Esophagus muscularis mucosa (tissue), 4 donors: ENCODE results near the gene RASAL2. TPM values are rescaled to one million over a fixed set of nuclear protein-coding genes. Genes with fewer than 3 reads are reported as not detected.
A peak's percentile ranks its signal among the peaks of the same experiment; 100 is the strongest.

Experiments
- DNase-seq: peaks from one replicate; pipeline ENCODE4 v3.0.0-alpha.2; 2017; ENCODE audit errors: extremely low spot score
- H3K27ac ChIP-seq, 4 donors: fragments of 200-600 bp; sonication (generic); replicated peaks in 1 of 4; 1 replicate in 3 of 4; 2 replicates in 1 of 4; pipeline ENCODE4 v1.5.1; 2016 to 2019; ENCODE audit warnings: mild to moderate bottlenecking in 1 of 4
- H3K27me3 ChIP-seq, 4 donors: fragments of 200-600 bp; sonication (generic); one replicate each; pipeline versions ENCODE4 v1.5.1 to v1.6.0; 2016 to 2019
- H3K36me3 ChIP-seq, 4 donors: fragments of 200-600 bp; sonication (generic); one replicate each; pipeline ENCODE4 v1.5.1; 2016 to 2019
- H3K4me1 ChIP-seq, 4 donors: fragments of 200-600 bp; sonication (generic); one replicate each; pipeline ENCODE4 v1.5.1; 2016 to 2019
- H3K4me3 ChIP-seq, 4 donors: fragments of 200-600 bp; sonication (generic); 1 replicate in 2 of 4; 2 replicates in 2 of 4; pipeline ENCODE4 v1.5.1; 2016 to 2019; ENCODE audit warnings: mild to moderate bottlenecking in 4 of 4, moderate library complexity in 1 of 4
- H3K9me3 ChIP-seq, 4 donors: fragments of 200-600 bp; sonication (generic); 1 replicate in 3 of 4; 2 replicates in 1 of 4; pipeline ENCODE4 v1.5.1; 2016 to 2019
- EP300 ChIP-seq: sonication (generic); formaldehyde crosslinking; IDR thresholded peaks from one replicate; pipeline ENCODE4 v1.6.1; 2017; ENCODE audit warnings: antibody characterized with exemption
- POLR2A ChIP-seq: fragments of 450-650 bp; IDR thresholded peaks from one replicate; pipeline ENCODE4 v1.6.1; 2017; ENCODE audit warnings: antibody characterized with exemption, moderate library complexity, mild to moderate bottlenecking, low read depth
- POLR2AphosphoS5 ChIP-seq, 2 donors: sonication (generic); formaldehyde crosslinking; IDR thresholded peaks; one replicate each; pipeline ENCODE4 v1.6.1; 2017; ENCODE audit warnings: antibody characterized with exemption in 2 of 2
- WGBS: methylation state at CpG from one replicate; pipeline ENCODE4 v1.1.5; 2018; 5-methylcytosine and 5-hydroxymethylcytosine counted together
- intact Hi-C: fragments of 100-400 bp; cut with DNase I; formaldehyde crosslinking; loops from one replicate; pipeline ENCODE4 v1.15.1; 2023
- total RNA-seq, 4 donors: library from RNA; depleted of rRNA; stranded (reverse); fragments of >200 nt; gene quantifications; one replicate each; pipeline versions ENCODE4 v1.1.0 to v1.2.1, GENCODE V29; 2016
- TF ChIP-seq, protein P1 (sequence below), 3 experiments: fragments of 200-600 bp in 2 of 3; fragments of 450-650 bp in 1 of 3; sonication (generic) in 2 of 3; IDR thresholded peaks; one replicate each; pipeline ENCODE4 v1.5.1; 2017 to 2019; ENCODE audit warnings: antibody characterized with exemption in 3 of 3, mild to moderate bottlenecking in 2 of 3, moderate library complexity in 1 of 3

Gene RASAL2
- total RNA-seq, 4 donors from 2014 or later: 11.6 to 30.0 (median 22.3) TPM

DNA sequence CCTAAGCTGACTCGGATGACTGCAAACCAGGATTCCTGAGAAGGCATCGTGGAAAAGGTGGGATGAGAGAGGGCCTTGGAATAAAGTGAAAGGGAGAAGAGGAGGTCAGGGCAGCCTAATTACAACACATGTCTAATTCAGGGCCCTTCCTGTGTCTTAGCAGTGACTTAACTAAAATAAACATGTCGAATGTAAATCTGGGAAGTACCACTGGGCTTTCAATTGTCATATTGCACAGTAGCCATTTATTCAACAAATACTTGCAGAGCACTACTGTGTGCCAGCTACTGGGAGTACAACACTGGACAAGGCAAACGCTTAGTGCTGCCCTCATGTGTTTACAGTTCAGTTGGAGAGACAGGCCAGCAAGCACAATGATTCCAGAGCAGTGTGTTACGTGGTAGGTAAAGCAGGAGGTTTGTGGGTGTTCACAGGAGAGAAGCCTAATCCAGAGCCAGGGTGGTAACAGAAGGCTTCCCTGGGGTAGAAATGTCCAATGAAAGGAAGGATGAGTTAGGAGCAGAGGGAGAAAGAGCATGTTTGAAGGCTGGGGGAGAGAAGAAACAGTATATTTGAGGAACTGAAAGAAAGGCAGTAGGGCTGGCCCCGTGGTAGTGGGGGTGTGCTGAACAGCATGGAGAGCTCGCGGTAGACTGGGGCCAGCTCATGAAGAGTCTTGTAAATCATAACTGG lies 38.0 kb upstream of the RASAL2 start:
- Histone ChIP-seq H3K9me3 (no peaks in the 10 kb centered on the region), H3K4me1 (peaks cover 45 to 67% (median 60%) of the 10 kb centered on the region in 4 donors), H3K36me3 (no peaks in the 10 kb centered on the region), H3K27ac (peak overlapping the region; percentile 48 to 67 (median 62)), H3K4me3 (no peak overlapping the region), H3K27me3 (no peaks in the 10 kb centered on the region)
- TF ChIP-seq POLR2A (no peak), EP300 (no peak), POLR2AphosphoS5 (IDR thresholded peaks at IDR 0.05) (no peak)
- TF ChIP-seq, protein P1, sequence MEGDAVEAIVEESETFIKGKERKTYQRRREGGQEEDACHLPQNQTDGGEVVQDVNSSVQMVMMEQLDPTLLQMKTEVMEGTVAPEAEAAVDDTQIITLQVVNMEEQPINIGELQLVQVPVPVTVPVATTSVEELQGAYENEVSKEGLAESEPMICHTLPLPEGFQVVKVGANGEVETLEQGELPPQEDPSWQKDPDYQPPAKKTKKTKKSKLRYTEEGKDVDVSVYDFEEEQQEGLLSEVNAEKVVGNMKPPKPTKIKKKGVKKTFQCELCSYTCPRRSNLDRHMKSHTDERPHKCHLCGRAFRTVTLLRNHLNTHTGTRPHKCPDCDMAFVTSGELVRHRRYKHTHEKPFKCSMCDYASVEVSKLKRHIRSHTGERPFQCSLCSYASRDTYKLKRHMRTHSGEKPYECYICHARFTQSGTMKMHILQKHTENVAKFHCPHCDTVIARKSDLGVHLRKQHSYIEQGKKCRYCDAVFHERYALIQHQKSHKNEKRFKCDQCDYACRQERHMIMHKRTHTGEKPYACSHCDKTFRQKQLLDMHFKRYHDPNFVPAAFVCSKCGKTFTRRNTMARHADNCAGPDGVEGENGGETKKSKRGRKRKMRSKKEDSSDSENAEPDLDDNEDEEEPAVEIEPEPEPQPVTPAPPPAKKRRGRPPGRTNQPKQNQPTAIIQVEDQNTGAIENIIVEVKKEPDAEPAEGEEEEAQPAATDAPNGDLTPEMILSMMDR (IDR thresholded peaks at IDR 0.05): no peak
- no peak for DNase-seq
- 69% methylated on average over 8 of the region's 8 CpGs for WGBS
- intact Hi-C loops: no loop called here

GRCh38 chr1:178057141-178057765 lies 36.7 kb upstream of the RASAL2 start:
- H3K4me3 ChIP-seq: no peak overlapping the region
- H3K9me3 ChIP-seq: no peaks in the 10 kb centered on the region
- 71% methylated on average over 11 of the region's 11 CpGs for WGBS
- no peaks in the 10 kb centered on the region for H3K27me3 ChIP-seq
- no peaks in the 10 kb centered on the region for H3K36me3 ChIP-seq
- peak overlapping the region; percentile 48 to 67 (median 62) for H3K27ac ChIP-seq
- H3K4me1 ChIP-seq: peaks cover 48 to 73% (median 66%) of the 10 kb centered on the region in 4 donors
- DNase-seq: no peak
- TF ChIP-seq EP300 (no peak), POLR2A (no peak), POLR2AphosphoS5 (IDR thresholded peaks at IDR 0.05) (no peak)
- TF ChIP-seq, protein P1 (IDR thresholded peaks at IDR 0.05): no peak
- intact Hi-C loops: no loop called here

- Histone ChIP-seq H3K9me3 (no peaks in the 10 kb centered on the region), H3K36me3 (no peaks in the 10 kb centered on the region), H3K4me3 (peak overlapping the region in 1 of 4 donors; percentile 8), H3K27ac (peak overlapping the region; percentile 48 to 67 (median 58)), H3K4me1 (peaks cover 48 to 71% (median 63%) of the 10 kb centered on the region in 4 donors), H3K27me3 (no peaks in the 10 kb centered on the region)
- WGBS: 34% methylated on average over 7 of the region's 7 CpGs
- intact Hi-C loops: no loop called here
- TF ChIP-seq POLR2A (no peak), EP300 (no peak), POLR2AphosphoS5 (IDR thresholded peaks at IDR 0.05) (peak; percentile 26 to 57)
- TF ChIP-seq, protein P1 (IDR thresholded peaks at IDR 0.05): no peak
- DNase-seq: no peak
These were observed 35.9 kb upstream of the RASAL2 start for GRCh38 chr1:178057912-178058534.

DNA sequence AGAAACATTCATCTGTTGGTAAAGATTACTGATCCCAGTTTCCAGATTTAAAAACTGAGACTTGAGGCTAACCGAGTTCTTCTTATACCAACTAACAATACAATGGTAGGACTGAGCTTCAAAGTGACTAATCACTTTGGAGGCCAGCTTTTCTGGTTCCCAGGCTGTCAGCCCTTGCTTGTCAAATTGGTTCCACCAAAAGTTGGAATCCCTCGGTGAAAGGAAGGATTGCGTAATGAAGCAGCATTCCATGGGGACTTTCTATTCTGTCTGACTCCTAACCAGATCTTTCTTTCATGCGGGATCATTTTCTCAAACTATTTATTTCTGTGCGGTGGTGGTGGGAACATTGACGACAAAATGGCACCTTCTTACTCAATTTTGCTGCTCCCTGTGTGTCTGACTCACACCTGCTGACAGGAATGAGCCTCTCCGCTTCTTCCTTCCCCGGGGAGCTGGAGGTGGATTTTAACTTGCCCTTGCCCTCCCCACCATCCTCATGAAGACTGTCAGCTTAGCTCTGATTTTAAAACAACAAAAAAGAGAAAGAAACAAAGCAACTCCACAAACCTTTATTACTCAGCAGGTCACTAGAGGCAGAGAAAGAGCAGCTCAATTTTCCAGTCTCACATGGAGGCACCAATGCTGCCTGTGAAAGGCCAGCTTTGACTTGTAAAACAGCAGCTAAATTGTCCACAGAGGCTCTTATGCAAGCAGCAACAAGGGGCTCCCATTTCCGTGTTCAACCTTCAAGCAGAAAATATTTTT lies 32.9 kb upstream of the RASAL2 start:
- intact Hi-C loops: no loop called here
- Histone ChIP-seq H3K4me1 (peaks cover 42 to 56% (median 53%) of the 10 kb centered on the region in 4 donors), H3K4me3 (no peak overlapping the region), H3K36me3 (no peaks in the 10 kb centered on the region), H3K27me3 (no peaks in the 10 kb centered on the region), H3K27ac (peak overlapping the region in 3 of 4 donors; percentile 8 to 57 (median 37)), H3K9me3 (no peaks in the 10 kb centered on the region)
- WGBS: 66% methylated on average over 9 of the region's 9 CpGs
- DNase-seq: no peak
- TF ChIP-seq EP300 (no peak), POLR2AphosphoS5 (IDR thresholded peaks at IDR 0.05) (no peak)
